Inferior parietal cortex (tissue), 1 donor: ENCODE measurements around the gene TMTC2.
"Not testable (repeated sequence)": the region's sequence is repeated elsewhere in the genome, so short reads cannot be mapped to it uniquely, and the experiment has no call there.

Experiments
- DNase-seq: peaks from one replicate; pipeline ENCODE4 v3.0.0-alpha.2; 2016; ENCODE audit errors: extremely low spot score

TMTC2 gene

DNA sequence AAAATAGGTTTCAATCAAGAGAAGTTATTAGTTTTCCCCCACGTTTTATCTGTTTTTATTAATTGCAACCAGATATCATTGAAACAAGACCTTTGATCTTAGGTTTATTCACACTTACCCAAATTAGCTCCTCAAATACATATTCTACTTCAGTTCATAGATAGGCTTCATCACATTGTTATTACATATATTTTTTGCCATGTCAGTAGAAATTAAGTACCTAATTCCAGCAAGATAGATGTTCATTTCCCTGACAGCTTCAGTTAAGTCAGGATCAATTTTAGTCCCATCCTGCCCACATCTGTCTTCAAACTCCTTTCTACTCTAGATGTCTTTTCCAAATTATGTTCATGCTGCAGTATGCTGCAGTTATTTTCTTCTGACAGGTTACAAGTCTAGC is 388.8 kb downstream of the TMTC2 start:
- no peak for DNase-seq

DNA sequence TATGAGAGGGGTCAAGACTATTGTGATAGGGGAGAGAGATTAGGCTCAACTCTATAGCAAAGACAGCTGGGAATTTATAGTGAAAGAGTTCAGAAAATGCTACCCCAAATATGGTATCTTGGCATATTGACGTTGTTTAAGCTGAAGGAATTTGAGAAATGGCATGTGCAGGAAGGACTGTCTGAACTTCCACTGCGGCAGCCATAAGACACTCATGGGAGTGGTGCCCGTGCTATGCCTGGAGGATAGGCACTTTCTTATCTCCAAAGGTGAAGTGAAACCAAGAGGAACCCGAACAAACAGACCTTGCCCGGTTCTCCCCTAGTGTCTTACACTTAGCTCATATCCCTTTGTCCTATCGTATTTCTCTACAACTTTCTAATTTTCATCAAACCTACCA is 390.3 kb downstream of the TMTC2 start:
- no peak for DNase-seq

DNA sequence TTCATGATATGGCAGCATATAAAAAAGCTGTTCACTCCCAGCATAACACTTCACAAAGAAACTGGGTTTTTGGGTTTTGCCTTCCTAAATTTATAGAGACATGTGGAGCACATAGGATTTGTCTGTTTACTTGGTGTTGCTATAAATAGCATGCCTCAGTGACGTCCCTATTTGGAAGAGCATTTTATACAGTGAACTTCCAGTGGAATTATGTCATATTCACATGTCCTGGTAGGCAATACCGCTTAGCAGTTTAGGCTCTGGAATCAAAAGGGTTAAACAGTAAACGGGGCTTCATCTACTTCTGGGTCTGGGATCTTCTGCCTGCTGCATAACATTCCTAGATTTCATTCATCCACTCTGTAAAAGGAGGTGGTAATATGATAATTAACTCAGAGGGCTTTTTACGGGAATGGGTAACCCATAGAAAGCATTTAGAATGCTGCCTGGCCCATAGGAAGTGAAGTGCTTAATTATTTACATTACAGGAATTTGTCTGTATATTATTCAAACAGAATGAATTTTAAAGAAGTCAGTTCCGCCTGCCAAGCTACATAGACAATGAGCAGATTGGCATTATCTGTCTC is 396.1 kb downstream of the TMTC2 start:
- DNase-seq, result no peak

DNA sequence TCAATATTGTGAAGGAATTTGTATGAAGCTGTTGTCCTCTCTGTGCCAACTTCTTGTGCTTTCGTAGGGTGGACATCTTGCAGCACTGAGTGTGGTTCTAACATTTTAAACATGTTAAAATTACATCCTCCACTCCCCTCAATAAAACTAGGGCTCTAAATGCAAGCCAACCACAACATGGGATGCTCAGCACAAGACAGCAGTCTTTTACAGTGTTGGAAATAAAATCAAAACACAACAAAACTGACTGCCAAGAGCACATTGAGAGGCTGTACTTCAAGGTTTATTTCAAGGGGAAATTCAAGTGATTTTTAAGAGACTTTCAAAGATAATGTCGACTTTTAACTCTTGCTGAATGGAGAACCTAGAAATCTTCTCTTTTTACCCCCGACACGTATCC is 396.9 kb downstream of the TMTC2 start:
- DNase-seq, result no peak

DNA sequence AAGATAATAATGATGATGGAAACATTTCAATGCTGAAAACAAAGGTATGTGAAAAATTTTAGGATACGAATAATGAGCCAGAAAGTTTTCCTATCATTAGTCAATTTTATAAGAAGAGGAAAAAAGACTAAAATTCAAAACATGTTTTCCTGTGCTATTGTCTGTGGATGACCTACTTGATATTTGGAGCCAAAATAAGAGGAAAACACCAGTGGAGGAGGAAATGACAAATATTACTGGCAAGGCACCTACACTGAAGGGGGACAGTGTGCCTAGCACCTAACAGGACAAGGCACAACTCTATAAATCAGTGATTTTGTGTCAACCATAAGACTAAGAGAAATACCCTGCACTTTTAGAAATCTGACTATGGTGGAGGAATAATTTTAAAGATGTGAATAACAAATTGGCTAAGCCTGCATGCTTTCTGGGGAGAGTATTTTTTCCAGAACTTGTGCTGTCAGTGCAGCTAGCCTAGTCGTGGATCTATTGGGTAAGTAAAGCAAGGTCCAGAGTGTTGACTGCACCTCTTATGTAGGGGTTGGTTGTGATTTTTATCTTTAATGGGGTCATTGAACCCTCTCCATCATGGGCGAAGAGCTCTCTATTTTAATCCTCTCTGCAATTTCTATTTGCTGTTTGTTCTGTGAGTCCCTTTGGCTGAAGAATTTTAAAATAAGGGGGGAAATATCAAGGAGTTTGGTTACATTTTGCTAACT is 398.0 kb downstream of the TMTC2 start:
- no peak for DNase-seq

DNA sequence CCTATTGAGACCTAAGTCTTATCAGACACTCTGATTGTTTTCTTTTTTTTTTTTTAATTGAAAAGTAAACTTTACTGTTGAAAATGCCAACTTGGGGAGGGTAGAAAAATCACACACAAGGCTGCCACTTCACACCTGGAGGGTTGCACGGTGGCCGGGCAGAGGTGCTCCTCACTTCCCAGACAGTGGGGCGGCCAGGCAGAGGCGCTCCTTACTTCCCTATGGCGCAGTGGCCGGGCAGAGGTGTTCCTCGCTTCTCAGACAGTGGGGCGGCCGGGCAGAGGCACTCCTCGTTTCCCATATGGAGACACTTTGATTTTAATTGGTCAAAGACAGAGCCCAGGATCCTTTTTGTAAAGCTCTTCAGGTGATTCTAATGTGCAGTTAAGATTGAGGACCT is 399.3 kb downstream of the TMTC2 start:
- no peak for DNase-seq

DNA sequence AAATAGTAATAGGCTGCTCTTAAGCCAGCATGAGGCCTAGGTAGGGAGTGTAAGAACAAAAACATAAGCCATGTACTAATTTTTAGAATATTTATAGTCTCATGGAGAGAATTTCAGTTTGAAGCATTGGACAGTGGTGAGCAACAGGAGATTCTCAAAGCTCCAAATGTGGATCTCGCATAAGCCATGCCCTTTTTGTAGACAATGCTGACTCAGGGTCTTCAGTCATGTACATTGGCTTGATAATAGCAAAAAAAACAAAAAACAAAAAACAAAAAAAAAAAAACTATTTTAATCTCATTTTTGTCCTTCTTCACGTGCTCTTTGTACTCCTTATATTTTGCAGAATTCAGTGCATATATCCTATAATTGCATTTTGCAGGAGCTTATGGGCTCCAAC is 402.9 kb downstream of the TMTC2 start:
- DNase-seq, result no peak

DNA sequence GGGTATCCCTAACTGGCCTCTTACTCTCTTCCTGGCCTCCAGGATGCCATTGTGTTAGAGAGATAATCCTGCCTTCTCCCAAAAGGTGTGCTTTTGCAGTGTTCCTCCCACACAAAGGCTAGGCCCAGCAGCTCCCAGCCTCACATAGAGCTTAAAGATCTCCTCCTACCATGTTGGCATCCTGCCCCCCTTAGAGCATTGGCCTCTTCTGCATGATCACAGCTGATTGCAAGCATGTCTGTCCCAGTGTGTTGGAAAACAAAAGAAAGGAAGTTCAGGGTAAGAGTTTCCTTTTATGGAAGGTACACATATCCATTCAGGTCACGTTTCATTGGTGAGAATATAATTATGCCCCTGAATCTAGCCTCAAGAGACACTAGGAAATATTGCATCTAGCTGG is 405.4 kb downstream of the TMTC2 start:
- no peak for DNase-seq

DNA sequence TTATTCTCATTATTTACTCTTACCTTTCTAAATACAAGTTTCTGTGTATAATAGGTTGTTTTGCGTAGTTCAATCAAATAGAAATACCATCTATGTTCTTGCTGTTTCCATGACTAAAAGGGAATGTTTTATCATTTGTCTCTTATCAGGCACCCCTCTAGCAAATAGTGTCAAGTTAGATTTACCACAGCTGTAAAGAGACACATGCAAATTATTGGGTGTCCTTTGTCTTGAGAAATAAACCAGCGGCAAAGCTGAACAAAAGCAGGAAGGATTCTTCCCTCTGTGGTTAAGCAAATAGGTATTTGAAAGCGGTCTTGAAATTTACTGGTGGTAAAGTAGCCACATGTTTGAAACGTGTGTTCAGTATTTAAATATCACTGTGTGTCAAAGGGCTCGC is 405.9 kb downstream of the TMTC2 start:
- no peak for DNase-seq

DNA sequence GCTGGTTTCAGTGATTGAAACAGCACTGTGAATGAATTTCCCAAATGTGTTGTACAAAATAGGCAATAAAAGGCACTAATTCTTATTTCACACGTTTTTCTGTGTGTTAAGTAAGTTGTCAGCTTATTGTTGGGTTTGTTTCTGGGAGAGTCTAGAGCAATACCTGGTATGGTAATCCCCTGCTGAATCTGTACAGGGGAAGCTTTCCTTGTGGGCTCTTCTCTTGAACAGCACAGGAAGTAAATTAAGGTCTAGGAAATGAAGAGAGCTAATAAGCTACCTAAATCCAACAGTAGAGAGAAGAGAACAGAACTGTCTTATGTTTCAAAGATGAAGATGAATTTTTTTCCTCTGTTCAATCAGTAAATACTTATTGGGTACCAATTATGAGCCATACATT is 406.7 kb downstream of the TMTC2 start:
- DNase-seq, result no peak

DNA sequence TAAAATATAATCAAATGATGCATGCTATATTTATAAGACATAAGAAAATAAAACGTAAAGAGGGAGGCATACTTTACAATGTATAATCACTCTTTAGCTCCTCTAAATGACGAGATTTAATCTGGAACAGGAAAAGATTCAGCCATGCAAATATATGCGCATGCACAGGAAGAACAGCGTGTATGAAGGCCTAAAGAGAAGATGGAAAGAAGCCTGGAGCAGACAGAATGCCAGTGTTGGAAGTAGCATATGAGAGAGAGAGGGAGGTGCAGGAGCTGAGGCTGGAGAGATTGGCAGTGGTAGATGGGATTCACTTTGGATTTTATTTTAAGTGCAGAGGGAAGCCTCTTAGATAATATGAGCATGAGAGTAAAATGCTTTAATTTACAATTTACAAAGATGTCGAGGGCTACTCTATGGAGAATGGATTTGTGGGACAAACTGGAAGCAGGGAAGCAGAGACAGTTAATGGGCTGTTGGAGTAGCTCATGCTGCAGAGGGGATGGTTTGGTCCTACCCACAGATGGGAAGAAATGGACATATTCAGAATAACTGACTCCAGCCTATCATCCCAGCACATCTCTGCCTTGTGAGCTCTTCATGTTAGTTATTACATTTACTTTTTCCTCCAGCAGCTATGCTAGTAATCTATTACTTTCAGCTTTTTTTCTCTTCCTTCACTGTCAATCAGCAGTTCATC is 411.1 kb downstream of the TMTC2 start:
- peak; percentile 42 for DNase-seq

DNA sequence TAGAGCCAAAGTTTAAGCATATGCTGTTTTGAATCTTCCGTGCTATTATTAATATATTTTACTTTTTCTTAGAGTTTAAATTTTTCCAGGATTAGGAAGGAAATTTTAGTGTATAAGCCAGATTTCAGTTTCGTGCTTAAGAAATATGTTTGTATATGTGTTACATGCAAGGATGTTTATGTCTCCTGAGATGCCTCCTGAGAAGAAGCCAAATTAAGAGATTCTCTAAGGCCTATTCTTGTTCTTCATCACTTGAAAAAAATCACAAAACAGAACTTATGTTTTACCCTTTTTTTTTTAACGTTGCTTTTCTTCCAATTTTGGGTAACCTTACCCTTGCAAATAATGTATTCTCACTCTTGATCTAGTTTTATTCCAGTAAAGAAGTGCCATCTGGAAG is 412.7 kb downstream of the TMTC2 start:
- no peak for DNase-seq

DNA sequence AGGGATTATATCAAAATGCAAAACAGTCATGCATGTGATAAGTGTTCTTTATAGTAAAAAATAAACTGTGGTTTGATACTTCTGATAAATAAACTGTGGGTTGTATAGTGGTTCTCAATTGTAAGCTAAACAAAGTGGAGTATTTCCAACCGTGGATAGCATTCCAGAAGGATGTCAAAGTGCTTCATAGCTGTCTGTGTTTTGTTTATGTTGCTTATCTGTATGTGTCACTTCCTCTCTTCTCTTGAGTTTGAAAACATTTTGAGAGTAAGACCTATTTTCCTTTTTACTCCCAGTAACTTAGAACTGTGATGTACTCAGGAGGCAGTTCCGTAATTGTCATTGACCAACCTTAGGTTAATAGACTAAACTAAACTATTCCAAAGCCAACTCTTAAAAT is 415.8 kb downstream of the TMTC2 start:
- DNase-seq, result no peak

DNA sequence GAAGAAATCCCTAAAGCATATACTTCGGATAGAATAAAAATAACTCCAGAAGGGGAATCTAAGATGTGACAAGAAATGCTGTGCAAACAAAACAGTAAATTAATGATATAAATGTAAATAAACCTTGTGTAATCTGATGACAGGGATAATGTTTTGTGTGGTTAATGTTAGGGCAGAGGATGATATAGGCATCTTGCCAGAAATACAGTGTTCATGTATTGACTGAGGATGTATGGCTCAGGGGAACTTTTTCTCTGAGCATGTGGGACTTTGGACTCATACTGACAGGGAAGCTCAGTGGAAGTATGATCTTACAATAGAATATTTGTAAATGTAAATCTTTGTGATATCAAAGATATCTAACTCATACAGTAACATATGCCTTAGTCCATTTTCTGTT is 420.2 kb downstream of the TMTC2 start:
- no peak for DNase-seq

DNA sequence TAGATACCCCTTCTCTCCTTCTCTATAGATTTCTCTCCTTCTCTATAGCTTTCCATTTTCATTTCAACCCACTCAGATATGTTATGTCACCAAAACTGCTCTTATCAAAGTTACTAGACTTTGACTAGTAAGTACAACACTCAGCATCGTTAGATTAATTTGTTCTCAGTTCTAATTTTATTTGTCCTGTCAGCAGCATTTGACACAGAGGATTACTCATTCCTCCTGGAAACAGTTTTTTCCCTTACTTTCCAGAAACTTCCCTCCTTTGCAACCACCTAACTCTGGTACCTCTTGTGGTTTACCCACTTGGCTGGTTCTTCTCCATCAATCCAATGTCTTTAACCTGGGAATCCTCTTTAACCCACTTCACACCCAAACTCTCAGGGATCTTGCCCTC is 423.7 kb downstream of the TMTC2 start:
- DNase-seq, result no peak

DNA sequence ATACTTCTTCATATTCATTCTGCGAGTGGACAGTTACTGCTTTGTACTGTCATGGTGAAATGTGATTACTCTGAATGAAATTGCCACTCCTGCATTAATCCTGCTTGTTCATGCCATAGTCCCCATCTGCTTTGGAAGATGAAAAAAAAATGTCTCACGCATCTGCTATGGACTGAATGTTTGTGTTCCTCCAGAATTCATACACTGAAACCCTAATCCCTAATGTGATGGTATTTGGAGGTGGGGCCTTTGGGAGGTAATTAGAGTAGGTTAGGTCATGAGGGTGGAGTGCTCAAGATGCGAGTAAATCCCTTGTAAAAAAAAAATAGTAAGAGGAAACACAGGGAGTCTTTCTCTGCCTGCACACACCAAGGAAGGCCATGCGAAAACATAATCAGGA is 427.2 kb downstream of the TMTC2 start:
- no peak for DNase-seq

DNA sequence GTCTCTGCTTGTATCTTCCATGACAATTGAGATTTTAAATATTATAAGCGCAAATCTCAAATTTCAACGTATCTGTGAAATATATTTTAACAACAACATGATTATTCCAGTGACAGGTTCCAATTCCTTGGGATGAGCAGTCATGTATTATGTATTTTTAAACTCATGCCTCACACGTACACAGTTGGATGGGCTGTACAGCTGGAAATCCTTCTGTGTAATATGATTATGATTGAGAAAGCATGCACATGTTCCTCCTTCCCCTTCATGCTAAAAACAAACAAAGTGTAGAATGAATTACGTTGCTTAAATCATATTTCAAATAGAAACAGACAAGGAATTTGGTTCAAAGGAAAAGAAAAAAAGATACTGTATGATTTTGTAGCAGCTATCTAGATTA is 428.3 kb downstream of the TMTC2 start:
- DNase-seq, result no peak

DNA sequence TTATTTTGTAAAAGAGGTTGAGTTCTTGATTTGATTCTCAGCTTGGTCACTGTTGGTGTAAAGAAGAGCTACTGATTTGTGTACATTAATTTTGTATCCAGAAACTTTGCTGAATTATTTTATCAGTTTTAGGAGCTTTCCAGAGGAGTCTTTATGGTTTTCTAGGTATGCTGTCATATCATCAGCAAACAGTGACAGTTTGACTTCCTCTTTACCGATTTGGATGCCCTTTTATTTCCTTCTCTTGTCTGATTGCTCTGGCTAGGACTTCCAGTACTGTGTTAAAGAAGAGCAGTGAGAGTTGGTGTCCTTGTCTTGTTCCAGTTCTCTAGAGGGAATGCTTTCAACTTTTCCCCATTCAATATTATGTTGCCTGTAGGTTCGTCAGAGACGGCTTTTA is 431.2 kb downstream of the TMTC2 start:
- not testable (repeated sequence) for DNase-seq

DNA sequence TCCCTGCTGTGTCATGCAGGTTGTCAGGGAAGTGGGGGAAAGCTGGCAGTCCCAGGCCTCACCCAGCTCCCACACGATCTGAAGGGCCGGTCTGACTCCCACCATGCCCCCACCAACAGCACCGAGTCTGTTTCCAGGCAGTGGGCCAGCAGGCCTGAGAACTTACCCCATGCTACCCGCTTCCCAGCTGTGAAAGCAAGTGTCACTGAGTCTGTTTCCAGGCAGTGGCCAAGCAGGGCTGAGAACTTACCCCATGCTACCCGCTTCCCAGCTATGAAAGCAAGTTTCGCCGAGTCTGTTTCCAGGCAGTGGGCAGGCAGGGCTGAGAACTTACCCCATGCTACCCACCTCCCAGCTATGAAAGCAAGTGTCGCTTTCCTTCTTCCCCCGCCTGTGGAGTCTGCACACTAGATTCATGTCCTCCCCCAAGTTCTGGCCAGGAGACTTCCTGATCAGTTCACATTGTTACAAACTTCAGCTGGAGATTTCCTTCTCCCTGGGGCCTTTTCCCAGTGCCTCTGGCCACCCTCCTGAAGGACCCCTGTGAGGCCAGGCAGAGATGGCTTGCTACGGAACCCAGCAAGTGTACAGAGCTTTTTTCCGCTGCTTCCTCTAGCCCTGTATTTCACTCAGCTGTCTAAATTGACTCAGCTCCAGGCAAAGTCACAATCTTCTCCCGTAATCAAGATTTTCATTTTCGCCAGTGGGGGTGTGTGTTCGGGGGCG is 435.4 kb downstream of the TMTC2 start:
- DNase-seq, result no peak

DNA sequence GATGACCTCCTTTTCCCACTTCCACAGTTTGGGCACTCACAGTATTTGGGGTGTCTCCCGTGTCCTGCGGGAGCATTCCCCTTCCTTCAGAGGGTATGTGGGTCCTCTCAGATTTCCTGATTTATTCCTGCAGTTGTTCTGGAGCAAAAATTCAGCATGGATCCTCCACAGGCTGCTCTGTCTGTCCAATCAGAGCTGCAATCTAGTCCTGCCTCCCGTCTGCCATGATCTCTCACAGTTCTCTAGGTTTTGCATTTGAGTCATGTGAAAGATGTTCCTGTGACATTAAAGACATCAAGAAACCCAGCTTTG is 435.9 kb downstream of the TMTC2 start:
- no peak for DNase-seq

DNA sequence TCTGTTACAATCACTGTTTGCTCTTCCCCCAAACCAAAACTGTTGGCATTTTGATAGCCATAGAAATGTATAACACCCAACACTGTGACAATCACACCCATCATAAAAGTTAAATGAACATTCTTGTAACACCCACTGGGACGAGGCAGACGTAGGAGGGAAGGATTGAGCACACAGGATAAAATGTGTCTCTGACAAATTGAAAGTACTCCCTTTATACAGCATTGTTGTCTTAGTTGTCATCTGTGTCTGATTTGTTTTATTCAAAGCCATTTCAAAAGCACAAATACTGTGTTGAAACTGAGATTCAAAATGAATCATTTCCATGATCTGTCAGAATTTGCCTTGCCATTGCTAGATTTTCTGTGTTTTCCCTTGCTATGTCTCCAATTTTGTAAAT is 436.3 kb downstream of the TMTC2 start:
- DNase-seq, result no peak

DNA sequence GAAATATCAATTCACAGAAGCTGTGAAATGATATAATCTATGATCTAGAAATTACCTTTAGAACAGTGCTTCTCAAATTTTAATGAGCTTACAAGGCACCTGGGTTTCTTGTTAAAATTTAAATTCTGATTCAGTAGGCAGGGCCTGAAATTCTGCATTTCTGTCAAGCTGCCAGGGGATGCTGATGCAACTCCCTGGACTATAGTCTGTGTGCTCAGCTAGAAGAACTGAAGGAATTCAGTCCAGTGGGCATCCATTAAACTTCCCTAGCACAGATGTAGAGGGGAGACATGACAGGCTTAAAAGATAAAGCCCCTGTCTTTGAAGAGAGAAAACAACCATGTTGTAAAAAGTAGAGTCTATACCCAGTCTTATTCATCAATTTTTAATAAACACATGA is 441.8 kb downstream of the TMTC2 start:
- no peak for DNase-seq

DNA sequence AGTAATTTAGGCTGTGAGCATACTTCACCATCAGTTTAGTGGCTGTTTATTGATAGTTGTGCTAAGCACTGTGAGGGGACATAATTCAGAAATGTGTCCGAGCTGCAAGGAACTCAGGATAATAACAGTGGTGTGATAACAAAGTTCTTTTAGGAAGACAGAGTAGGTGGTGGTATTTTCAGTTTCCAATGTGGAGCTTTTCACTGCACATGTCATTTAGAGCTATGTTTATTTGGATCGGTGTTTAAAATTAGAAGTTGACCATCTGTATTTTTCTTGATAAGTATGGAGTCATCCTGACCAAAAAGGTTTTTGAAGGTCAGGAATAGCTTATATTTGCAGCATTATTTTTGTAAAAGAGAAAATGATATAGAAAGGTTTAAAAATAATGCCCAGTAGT is 443.5 kb downstream of the TMTC2 start:
- no peak for DNase-seq
